Left ventricle myocardium inferior (tissue), 1 donor: ENCODE results near the gene IKZF2. TPM values are rescaled to one million over a fixed set of nuclear protein-coding genes. Genes with fewer than 3 reads are reported as not detected.
A peak's percentile ranks its signal among the peaks of the same experiment; 100 is the strongest.

Experiments used
- DNase-seq: peaks from one replicate; pipeline ENCODE4 v3.0.0-alpha.2; 2020
- H3K27ac ChIP-seq: fragments of 200-600 bp; replicated peaks from 2 replicates; pipeline ENCODE4 v1.8.0; 2021
- H3K27me3 ChIP-seq: fragments of 200-600 bp; 2 replicates; pipeline ENCODE4 v1.8.0; 2021; ENCODE audit warnings: low read depth
- H3K36me3 ChIP-seq: fragments of 200-600 bp; 2 replicates; pipeline ENCODE4 v1.8.0; 2021
- H3K4me1 ChIP-seq: fragments of 200-600 bp; 2 replicates; pipeline ENCODE4 v1.8.0; 2021
- H3K4me3 ChIP-seq: fragments of 200-600 bp; 2 replicates; pipeline ENCODE4 v1.8.0; 2021; ENCODE audit warnings: mild to moderate bottlenecking, moderate library complexity
- H3K9me3 ChIP-seq: fragments of 200-600 bp; replicated peaks from 2 replicates; pipeline ENCODE4 v1.8.0; 2021
- intact Hi-C: fragments of 100-400 bp; cut with micrococcal nuclease; formaldehyde crosslinking; loops from one replicate; pipeline ENCODE4 v1.11.0; 2022
- total RNA-seq: library from RNA; stranded (reverse); fragmentation: NEBNext Ultra II Directional; extraction: Animal tissue kit (Norgen Biotek cat#: 25700); gene quantifications from one replicate; pipeline ENCODE4 v1.2.1, GENCODE V29; 2021
- TF ChIP-seq, protein P1 (sequence below): fragments of 200-600 bp; IDR thresholded peaks from 2 replicates; pipeline ENCODE4 v1.8.0; 2021; ENCODE audit warnings: antibody characterized with exemption, mild to moderate bottlenecking, borderline replicate concordance
- donor health status: DM: no; HTN: yes; CAD: no; lungs with severe emphysema.

The IKZF2 gene
- total RNA-seq, 1 donor from 2014 or later: 6.8 TPM

DNA sequence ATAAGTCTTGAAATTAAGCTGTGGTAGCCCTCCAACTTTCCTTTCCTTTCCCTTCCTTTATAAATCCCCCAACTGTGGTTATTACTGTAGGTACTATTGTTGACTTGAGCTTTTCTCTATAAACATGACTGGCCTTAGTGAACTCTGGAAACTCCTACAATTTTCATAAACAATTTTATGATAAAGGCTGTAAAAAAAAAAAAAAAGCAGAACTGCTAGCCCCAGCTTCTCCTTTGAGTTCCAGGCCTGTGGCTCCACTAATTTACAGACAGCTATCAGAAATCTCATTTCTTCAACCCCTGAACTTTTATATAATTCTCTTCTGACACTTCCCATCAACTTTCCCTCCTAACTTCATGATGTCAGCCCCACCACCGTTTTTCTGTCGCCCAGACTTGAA lies 174.3 kb downstream of the IKZF2 start:
- peaks cover 31% of the 10 kb centered on the region for H3K4me1 ChIP-seq
- intact Hi-C loops: no loop called here
- no peaks in the 10 kb centered on the region for H3K27me3 ChIP-seq
- no peaks in the 10 kb centered on the region for H3K36me3 ChIP-seq
- no peak for DNase-seq
- TF ChIP-seq, protein P1, sequence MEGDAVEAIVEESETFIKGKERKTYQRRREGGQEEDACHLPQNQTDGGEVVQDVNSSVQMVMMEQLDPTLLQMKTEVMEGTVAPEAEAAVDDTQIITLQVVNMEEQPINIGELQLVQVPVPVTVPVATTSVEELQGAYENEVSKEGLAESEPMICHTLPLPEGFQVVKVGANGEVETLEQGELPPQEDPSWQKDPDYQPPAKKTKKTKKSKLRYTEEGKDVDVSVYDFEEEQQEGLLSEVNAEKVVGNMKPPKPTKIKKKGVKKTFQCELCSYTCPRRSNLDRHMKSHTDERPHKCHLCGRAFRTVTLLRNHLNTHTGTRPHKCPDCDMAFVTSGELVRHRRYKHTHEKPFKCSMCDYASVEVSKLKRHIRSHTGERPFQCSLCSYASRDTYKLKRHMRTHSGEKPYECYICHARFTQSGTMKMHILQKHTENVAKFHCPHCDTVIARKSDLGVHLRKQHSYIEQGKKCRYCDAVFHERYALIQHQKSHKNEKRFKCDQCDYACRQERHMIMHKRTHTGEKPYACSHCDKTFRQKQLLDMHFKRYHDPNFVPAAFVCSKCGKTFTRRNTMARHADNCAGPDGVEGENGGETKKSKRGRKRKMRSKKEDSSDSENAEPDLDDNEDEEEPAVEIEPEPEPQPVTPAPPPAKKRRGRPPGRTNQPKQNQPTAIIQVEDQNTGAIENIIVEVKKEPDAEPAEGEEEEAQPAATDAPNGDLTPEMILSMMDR: no peak
- H3K27ac ChIP-seq: no peak overlapping the region
- no peaks in the 10 kb centered on the region for H3K9me3 ChIP-seq
- no peak overlapping the region for H3K4me3 ChIP-seq

- intact Hi-C loops: no loop called here
- H3K9me3 ChIP-seq: no peaks in the 10 kb centered on the region
- no peaks in the 10 kb centered on the region for H3K27me3 ChIP-seq
- no peak overlapping the region for H3K4me3 ChIP-seq
- peaks cover 31% of the 10 kb centered on the region for H3K4me1 ChIP-seq
- peak overlapping the region; percentile 21 for H3K27ac ChIP-seq
- DNase-seq: no peak
- no peaks in the 10 kb centered on the region for H3K36me3 ChIP-seq
- TF ChIP-seq, protein P1: no peak
These were observed 176.1 kb downstream of the IKZF2 start for GRCh38 chr2:212975333-212975732.

GRCh38 chr2:212974692-212975091 lies 176.7 kb downstream of the IKZF2 start:
- intact Hi-C loops: no loop called here
- no peak overlapping the region for H3K4me3 ChIP-seq
- no peak for DNase-seq
- no peaks in the 10 kb centered on the region for H3K27me3 ChIP-seq
- H3K36me3 ChIP-seq: no peaks in the 10 kb centered on the region
- H3K27ac ChIP-seq: peak overlapping the region; percentile 21
- peaks cover 28% of the 10 kb centered on the region for H3K4me1 ChIP-seq
- TF ChIP-seq, protein P1: no peak
- H3K9me3 ChIP-seq: no peaks in the 10 kb centered on the region

DNA sequence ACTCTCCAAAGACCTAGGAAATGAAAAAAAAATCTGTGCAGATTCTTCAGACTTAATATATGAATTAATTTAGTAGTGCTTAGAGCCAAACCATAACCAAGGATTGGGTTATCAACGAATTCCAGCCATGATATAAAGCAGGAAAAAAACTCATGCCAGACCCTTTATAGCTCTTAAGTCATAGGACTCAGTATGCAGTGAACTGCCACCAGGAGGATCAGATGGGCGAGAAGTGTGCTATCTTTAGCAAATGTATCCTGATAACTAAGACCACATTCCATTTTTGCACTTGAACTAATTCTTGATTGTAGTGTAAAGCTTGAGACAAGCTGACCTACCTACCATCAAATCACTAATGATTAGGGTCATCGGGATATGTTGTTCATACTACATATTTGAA lies 178.1 kb downstream of the IKZF2 start:
- intact Hi-C loops: no loop called here
- H3K27me3 ChIP-seq: no peaks in the 10 kb centered on the region
- no peak overlapping the region for H3K4me3 ChIP-seq
- DNase-seq: no peak
- no peaks in the 10 kb centered on the region for H3K9me3 ChIP-seq
- no peaks in the 10 kb centered on the region for H3K36me3 ChIP-seq
- peaks cover 24% of the 10 kb centered on the region for H3K4me1 ChIP-seq
- TF ChIP-seq, protein P1: no peak
- no peak overlapping the region for H3K27ac ChIP-seq

DNA sequence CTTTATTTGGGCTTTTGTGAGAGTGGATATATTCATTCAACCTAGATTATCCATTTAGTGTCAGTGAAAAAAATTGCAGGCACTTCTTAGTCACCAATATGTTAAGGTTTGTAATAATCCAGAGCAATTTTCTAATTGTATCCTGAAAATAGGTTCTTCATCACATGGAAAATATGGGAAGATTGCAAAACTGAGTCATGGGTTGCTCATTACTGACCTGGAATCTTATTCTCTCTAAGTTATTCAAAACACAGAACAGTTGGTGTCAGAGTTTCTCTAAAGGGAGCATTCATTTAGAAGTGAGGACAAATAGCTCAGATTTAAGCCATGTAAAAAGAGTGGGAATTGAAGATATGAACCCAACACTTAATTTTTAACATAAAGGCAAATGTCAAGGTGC lies 181.3 kb downstream of the IKZF2 start:
- no peaks in the 10 kb centered on the region for H3K36me3 ChIP-seq
- H3K27ac ChIP-seq: no peak overlapping the region
- TF ChIP-seq, protein P1: no peak
- no peaks in the 10 kb centered on the region for H3K27me3 ChIP-seq
- H3K4me3 ChIP-seq: no peak overlapping the region
- DNase-seq: no peak
- no peaks in the 10 kb centered on the region for H3K9me3 ChIP-seq
- intact Hi-C loops: no loop called here
- H3K4me1 ChIP-seq: peaks cover 17% of the 10 kb centered on the region
